ENCODE measurements around the gene MRRF.

GRCh38 chr9:122263699-122264349 lies 858 bp upstream of the MRRF start:
- TF ChIP-seq CTCF (IDR thresholded peaks at IDR 0.05), result no peak
- no peak for TF ChIP-seq EP300 (IDR thresholded peaks at IDR 0.05)
- no peak for TF ChIP-seq POLR2A (IDR thresholded peaks at IDR 0.05)

Measured in tibial nerve (tissue), 4 donors.